Right renal cortex interstitium (tissue), 3 donors: Measurements from ENCODE around the gene ADGRE3. TPM values are rescaled to one million over a fixed set of nuclear protein-coding genes. Genes with fewer than 3 reads are reported as not detected.
"Not testable (repeated sequence)": the region's sequence is repeated elsewhere in the genome, so short reads cannot be mapped to it uniquely, and the experiment has no call there.

Experiments used
- DNase-seq, 3 donors: peaks; one replicate each; pipeline ENCODE4 v3.0.0-alpha.2; 2013; ENCODE audit warnings: low read depth in 3 of 3, low spot score in 2 of 3
- polyA plus RNA-seq, 3 donors: library from polyadenylated mRNA; unstranded; fragments of 120-200 nt; gene quantifications; one replicate each; pipeline ENCODE4 v1.2.1, GENCODE V29; 2013; ENCODE audit not compliant: insufficient read length in 3 of 3

Gene ADGRE3
- polyA plus RNA-seq, 3 donors: 0.11 to 0.20 TPM; not detected in 1

DNA sequence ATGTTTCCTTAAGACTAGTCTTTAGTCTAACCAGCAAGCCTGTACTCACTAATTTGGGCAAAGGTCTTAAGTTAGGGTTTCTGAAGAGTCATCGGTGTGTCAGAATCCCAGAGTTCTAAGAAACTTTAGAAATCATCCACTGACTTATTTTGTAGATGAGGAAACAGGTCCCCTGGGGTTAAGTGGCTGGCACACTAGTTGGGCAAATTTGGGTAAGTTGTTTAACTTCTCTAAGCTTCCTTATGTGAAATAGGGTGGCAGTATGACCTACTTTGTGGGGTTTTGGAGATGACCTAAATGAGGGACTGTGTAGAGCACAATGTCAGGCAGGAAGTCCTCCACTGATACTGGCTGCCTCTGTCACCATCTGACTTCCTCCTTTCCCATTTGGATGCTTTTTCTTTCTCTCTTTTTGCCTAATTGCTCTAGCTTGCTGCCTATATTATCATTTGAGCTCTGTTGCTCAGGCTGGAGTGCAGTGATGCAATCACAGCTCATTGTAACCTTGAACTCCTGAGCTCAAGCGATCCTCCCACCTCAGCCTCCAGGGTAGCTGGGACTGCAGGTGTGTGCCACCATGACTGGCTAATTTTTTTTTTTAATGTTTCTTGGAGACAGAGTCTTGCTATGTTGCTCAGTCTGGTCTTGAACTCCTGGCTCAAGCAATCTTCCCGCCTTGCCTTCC lies 2.3 kb downstream of the ADGRE3 start:
- no peak for DNase-seq

DNA sequence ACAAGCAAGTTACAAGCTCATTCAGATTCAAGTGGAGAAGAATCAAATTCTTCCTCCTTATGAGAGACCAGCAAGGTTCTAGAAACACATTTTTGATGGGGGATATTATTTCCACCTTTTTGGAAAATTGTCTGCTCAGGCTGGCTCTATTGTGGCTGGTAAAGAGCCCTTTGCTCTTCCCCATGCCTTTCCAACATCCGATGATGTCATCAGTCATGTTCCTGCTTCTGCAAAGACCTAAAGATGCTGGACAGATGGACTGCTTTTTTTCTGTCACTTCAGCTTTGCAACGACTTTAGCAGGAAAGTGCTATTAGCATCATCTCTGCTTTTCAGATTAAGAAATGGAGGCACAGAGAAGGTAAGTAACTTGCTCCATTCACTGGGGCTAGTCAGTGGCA lies 4.2 kb downstream of the ADGRE3 start:
- no peak for DNase-seq

DNA sequence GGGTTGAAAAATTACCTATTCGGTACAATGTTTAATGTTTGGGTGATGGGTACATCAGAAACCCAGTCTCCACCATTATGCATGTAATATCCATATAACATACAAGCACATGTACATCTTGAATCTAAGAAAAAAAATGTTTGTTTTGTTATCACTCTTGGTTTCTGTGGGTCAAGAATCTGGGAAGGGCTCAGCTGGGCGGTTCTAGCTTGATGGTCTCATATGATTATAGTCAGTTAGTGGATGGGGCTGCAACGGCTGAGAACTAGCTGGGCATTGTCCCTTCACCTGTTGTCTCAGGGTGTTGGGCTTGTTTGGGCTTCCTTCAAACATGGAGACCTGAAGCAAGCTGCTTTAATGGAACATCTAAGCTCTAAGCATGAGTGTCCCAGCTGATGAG lies 4.7 kb downstream of the ADGRE3 start:
- no peak for DNase-seq

DNA sequence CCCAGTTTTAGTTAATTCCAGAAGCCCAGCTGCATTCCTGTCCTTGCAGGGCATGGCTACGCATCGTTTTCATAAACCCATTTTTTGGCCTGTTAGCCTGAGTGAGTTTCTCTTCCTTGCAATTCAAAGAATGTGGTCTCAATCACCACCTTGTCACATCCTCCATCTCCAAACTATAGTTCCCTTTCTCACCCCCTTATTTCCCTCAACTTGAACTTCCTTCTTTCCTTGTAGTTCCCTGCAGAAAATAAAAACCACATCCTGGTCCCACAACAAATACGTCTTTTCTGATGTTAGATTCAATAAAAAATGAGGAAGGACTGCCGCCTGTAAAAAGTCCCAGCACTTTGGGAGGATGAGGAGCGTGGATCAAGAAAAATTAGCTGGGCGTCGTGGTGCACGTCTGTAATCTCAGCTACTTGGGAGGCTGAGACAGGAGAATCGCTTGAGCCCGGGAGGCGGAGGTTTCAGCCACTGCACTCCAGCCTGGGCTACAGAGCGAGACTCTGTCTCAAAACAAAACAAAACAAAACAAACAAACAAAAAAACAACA lies 13.2 kb downstream of the ADGRE3 start:
- no peak for DNase-seq

DNA sequence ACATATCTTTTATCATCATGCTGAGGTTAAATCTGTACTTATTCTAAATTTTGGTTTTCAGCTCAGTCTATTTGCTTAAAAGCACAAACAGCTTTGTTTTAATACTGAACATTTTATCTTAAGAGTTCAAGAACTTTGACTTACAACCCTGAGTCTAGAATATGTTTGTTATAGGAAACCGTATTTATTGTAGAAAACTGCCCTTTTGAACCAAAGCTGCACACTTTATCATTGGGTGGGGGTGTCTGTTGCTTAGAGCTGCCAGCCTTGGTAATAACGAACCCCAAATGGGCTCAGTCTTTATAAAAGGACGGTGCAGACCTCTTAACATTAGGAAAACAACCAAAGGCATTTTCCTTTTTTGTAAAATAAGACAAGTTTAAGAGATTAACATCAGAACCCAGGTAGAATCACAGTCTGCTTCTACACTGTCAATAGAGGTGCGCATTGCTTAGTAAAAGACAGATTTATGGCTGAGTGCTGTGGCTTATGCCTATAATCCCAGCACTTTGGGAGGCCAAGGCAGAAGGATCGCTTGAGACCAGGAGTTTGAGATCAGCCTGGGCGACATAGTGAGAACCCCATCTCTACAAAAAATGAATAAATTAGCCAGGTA lies 14.7 kb downstream of the ADGRE3 start:
- no peak for DNase-seq

DNA sequence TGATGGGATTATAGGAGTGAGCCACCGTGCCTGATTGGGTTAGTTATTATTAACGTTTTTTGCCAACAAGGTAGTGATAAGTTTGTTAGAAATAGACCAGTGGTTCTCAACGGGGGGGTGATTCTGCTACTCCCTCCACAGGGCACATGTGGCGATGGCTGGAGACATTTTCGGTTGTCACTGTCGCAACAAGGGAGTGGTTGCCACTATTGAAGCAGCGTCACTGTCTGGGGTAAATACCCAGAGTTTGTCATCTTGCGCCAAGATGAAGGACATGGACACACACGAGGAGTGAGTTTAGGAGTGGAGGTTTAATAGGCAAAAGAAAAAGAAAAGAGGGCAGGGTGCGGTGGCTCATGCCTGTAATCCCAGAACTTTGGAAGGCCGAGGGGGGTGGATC lies 18.9 kb downstream of the ADGRE3 start:
- DNase-seq: no peak

DNA sequence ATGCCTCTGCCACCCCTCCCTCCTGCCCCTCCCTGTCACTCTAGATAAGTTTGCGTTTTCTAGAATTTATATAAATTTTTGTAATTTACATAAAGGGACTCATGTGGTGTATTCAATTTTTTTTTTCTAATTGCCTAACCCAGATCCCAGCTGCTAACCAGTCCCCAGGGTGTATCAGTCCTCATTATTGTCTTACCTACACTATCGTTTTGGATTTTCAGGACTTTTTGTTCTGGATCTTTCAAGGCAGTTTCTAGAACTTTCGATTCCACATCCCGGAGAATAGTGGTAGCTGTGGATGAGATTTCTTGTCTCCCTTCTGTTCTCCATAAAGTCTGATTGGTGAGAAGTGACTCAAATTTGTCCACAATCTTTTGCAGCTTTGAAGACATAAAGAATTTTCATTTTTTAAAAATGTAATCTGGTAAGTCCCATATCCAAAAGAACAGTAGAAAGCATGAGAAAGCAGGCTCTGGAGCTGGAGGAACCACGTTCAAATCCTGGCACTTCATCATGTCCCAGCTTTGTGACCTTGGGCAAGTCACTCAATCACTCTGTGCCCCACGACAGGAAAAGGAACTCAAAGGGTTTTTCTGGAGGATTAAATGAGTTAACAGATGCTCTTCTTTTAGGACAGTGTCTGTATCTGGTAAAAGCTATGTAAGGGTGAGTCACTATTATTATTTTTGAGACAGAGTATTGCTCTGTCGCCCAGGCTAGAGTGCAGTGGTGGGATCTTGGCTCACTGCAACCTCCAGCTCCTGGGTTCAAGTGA lies 19.7 kb downstream of the ADGRE3 start:
- no peak for DNase-seq

DNA sequence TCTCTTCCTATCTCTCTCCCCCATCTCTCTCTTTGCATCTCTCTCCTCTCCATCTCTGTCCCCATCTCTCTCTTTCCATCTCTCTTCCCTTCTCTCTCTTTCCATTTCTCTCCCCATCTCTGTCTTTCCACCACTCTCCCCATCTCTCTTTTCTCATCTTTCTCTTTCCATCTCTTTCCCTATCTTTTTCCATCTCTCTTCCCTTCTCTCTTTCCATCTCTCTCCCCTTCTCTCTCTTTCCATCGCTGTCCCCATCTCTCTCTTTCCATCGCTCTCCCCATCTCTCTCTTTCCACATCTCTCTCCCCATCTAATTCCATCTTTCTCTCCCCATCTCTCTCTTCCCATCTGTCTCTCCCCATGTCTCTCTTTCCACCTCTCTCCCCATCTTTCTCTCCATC lies 24.5 kb downstream of the ADGRE3 start:
- no peak for DNase-seq

DNA sequence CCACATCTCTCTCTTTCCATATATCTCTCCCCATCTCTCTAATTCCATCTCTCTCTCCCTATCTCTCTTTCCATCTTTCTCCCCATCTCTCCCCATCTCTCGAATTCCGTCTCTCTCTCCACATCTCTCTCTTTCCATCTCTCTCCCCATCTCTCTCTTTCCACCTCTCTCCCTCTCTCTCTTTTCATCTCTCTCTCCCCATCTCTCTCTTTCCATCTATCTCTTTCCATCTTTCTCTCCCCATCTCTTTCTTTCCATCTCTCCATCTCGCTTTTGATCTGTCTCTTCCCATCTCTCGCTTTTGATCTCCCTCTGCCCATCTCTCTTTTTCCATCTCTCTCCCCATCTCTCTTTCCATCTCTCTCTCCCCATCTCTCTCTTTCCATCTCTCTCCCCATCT lies 25.6 kb downstream of the ADGRE3 start:
- DNase-seq: no peak

DNA sequence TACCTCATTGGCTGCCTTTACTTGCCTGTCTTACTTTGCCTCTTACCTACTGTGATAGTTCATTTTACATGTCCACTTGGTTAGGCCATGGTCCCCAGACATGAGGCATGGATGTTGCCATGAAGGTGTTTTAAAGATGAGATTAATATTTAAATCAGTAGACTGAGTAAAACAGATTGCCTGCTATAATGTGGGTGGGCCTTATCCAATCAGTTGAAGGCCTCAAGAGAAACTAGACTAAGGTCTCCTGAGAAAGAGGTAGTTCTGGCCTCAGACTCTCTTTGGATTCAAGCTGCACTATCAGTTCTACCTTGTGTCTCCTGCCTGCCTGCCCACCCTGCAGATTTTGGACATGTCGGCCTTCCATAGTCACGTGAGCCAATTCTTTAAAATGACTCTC lies 26.1 kb downstream of the ADGRE3 start:
- no peak for DNase-seq

DNA sequence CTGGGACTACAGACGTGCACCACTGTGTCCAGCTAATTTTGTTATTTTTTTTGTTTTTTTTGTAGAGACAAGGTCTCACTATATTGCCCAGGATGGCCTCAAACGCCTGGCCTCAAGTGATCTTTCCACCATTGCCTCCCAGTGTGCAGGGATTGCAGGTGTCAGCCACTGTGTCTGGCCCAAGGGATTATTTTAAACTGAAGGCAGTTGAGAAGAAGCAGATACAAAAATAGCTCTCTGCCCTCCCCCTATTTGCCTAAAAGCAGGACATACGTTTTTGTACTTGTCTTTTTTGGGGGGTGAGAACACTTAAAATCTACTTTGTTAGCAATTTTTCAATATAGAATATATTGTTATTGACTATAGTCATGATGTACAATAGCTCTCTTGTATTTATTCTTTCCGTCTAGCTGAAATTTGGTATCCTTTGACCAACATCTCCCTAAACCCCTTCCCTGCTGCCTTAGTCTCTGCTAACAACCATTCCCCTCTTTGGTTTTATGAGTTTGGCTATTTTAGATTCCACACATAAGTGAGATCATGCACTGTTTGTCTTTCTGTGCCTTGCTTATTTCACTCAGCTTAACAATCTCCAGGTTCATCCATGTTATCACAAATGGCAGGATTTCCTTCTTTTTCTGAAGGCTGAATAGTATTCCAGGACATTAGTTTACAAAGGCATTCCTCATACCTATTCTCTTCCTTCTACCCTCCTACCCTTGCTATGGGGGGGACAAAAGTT lies 34.9 kb downstream of the ADGRE3 start:
- DNase-seq: no peak

DNA sequence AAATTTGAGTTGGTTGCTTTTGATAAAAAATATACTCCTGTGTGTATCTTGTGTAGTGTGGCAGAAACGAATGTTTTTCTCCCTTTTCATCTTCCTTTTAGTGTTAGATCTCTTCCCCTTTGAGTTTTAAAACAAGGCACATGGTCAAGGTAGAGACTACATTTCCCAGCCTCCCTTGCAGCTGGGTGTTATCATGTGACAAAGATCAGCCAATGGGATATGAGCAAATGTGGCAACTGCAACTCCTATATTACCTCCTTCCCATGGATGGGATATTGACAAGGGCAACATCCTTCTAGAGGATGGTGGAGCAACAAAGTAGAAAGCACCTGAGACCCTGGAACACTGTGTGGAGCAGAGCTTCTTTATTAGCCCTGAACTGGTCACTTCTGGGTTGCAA lies 42.4 kb downstream of the ADGRE3 start:
- DNase-seq: no peak

DNA sequence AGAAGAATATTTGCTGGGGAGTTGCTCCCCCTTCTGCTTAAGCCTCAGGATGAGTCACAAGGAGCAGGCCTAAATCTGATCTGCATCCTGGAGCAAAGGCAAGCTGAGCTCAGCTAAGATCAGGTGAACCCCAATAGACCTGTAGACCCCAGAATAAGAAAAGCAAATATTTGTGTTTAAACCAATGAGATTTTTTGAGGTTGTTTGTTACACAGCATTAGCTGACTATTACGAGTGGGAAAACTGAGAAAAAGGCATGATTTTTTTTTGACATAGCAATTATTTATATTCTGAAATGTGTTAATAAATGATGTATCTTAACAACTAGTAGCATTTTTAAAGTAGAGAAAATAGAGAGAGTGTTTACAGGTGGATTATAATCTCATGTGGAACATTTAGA lies 45.1 kb downstream of the ADGRE3 start:
- DNase-seq: no peak

DNA sequence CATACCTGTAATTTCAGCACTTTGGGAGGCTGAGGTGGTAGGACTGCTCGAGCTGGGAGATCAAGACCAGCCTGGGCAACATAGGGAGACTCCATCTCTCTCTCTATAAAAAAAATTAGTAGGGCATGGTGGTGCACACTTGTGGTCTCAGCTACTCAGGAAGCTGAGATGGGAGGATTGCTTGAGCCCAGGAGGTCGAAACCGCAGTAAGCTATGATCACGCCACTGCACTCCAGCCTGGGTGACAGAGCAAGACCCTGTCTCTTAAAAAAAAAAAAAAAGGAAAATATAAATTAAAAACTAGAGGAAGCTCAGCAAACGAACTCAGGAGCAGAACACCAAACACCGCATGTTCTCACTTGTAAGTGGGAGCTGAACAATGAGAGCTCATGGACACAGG lies 50.2 kb downstream of the ADGRE3 start:
- DNase-seq: not testable (repeated sequence)

DNA sequence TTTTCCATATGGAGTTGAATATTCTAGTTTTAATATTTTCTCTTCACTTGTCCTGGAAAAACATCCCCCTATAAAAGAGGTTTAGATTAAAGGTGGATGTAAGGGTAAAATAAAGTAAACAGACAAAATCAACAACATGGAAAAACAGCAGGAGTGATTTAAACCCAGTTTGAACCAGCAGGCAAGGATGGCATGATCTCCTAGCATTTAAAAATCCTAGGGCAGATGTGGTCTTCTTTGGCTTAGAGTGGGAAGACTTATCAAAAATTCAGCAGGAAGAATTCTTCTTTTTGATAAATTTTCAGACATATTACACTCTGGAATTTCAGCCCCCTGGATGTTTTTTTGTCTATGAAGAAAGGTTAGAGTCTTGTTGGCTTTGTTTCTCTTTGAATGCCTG lies 55.2 kb downstream of the ADGRE3 start:
- DNase-seq: no peak

DNA sequence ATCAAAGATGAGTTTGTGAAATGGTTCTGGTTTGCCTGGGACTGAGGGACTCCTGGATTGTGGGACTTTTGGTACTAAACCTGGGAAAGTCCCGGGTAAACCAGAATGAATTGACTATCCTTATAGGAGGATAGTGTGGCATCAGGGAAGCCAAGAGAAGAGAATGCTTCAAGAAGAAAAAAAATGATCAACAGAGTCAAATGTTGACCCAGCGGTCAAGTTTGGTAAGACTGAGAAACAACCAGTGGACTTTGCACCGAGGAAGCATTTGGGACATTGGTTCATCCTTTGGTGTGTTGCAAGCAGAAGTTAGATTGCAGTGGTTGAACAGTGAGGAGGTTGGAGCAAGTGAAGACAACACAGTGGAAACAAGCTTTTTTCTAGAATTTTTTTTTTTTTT lies 58.2 kb downstream of the ADGRE3 start:
- DNase-seq: no peak

DNA sequence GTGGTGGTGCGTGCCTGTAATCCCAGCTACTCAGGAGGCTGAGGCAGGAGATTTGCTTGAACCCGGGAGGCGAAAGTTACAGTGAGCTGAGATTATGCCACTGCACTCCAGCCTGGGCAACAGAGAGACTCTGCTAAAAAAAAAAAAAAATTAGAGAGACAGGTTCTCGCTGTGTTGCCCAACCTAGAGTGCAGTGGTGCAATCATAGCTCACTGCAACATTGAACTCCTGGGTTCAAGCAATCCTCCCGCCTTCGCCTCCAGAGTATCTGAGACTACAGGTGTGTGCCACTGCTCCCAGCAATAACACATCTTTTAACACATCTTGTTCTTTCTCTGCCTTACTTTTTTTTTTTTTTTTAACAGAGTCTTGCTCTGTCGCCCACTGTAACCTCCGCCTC lies 59.0 kb downstream of the ADGRE3 start:
- DNase-seq: no peak

DNA sequence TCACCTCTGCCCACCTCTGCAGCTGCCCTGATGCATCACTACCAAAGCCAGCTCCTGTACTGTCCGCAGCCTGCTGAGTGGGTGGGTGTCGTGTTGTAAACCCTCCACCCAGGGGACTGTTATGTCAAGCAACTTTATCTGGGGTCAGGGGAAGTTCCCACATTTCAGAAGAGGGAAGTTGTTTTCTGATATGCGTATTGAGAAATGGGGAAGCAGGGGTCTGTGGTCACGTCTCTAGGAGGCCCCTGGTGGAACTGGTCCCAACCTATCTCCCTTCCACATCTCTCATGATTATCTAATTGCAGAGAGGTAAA lies 60.6 kb downstream of the ADGRE3 start:
- DNase-seq: no peak

DNA sequence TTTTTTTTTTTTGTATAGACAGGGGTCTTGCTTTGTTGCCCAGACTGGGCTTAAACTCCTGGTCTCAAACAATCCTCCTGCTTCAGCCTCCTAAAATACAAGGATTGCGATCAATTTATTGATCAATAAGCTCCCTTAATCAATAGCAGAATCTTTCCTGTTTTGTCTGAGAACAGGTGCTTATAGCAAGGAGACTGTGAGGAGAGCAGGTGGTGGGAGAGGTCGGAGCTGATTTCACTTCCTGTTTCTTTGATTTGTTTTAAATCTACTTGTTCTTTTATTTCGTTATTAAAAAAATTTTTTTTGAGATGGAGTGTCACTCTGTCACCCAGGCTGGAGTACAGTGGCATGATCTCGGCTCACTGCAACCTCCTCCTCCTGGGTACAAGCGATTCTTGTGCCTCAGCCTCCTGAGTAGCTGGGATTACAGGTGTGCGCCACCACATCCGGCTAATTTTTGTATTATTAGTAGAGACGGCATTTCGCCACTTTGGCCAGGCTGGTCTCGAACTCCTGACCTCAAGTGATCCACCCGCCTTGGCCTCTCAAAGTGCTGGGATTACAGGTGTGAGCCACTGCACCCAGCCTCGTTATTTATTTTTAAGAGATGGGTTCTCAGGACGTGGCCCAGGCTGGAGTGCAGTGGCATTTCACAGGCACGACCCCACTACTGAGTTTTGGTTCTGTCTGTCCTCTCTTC lies 61.1 kb downstream of the ADGRE3 start:
- DNase-seq: not testable (repeated sequence)

DNA sequence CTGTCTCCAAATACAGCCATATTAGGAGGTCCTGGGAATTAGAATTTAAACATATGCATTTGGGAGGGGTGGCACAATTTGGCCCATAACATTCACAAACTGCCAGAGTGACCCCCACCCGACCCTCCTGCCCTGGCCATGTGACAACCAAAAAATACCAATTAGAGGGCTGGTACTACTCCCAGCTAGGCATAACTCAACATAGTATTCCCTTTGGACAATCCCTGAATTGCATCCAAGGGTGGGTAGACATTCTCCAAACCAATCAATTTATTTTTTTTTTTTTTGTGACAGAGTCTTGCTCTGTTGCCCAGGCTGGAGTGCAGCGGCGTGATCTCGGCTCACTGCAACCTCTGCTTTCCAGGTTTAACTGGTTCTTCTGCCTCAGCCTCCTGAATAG lies 62.0 kb downstream of the ADGRE3 start:
- DNase-seq: no peak

DNA sequence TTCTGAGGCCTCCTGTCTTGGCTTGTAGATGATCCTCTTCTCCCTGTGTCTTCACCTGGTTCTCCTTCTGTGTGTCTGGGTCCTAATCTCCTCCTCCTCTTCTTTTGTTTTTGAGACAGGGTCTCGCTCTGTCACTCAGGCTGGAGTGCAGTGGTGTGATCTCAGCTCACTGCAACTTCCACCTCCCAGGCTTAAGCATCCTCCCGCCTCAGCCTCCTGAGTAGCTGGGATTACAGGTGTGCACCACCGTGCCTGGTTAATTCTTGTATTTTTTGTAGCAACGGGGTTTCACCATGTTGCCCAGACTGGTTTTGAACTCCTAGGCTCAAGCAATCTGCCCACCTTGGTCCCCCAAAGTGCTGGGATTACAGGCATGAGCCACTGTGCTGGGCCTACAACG lies 62.4 kb downstream of the ADGRE3 start:
- not testable (repeated sequence) for DNase-seq
